ENCODE data around the gene C1QTNF12.

C1QTNF12 gene

GRCh38 chr1:1241588-1242219 is 4.8 kb downstream of the C1QTNF12 start:
- Mint-ChIP-seq H3K36me3 (no peaks in the 10 kb centered on the region), H3K9me3 (no peaks in the 10 kb centered on the region), H3K4me3 (no peak overlapping the region), H3K27ac (no peak overlapping the region), H3K4me1 (no peaks in the 10 kb centered on the region)
- ATAC-seq: no peak
- no peak for DNase-seq (ENCODE audit: low spot score in 2 of 2)

- H3K9me3 Mint-ChIP-seq: no peaks in the 10 kb centered on the region
- H3K27ac Mint-ChIP-seq: no peak overlapping the region
- H3K4me1 Mint-ChIP-seq: no peaks in the 10 kb centered on the region
- H3K36me3 Mint-ChIP-seq: no peaks in the 10 kb centered on the region
- ATAC-seq (no peak), DNase-seq (ENCODE audit: low spot score in 2 of 2) (no peak)
- H3K4me3 Mint-ChIP-seq: no peak overlapping the region
Measured at GRCh38 chr1:1240822-1241587, 5.5 kb downstream of the C1QTNF12 start.

GRCh38 chr1:1240348-1240732 is 6.2 kb downstream of the C1QTNF12 start:
- Mint-ChIP-seq H3K9me3 (no peaks in the 10 kb centered on the region), H3K36me3 (no peaks in the 10 kb centered on the region), H3K4me3 (no peak overlapping the region), H3K27ac (no peak overlapping the region), H3K4me1 (no peaks in the 10 kb centered on the region)
- ATAC-seq: no peak
- no peak for DNase-seq (ENCODE audit: low spot score in 2 of 2)

- Mint-ChIP-seq H3K27ac (no peak overlapping the region), H3K9me3 (no peaks in the 10 kb centered on the region), H3K4me1 (no peaks in the 10 kb centered on the region), H3K4me3 (no peak overlapping the region), H3K36me3 (peaks cover 4% of the 10 kb centered on the region)
- ATAC-seq (no peak), DNase-seq (ENCODE audit: low spot score in 2 of 2) (peak in 1 of 2 donors; percentile 49)
Measured at GRCh38 chr1:1239614-1240347, 6.7 kb downstream of the C1QTNF12 start.

- H3K27ac Mint-ChIP-seq: no peak overlapping the region
- DNase-seq (ENCODE audit: low spot score in 2 of 2) (no peak), ATAC-seq (no peak)
- H3K36me3 Mint-ChIP-seq: peaks cover 10% of the 10 kb centered on the region
- no peaks in the 10 kb centered on the region for H3K9me3 Mint-ChIP-seq
- no peak overlapping the region for H3K4me3 Mint-ChIP-seq
- peaks cover 6% of the 10 kb centered on the region for H3K4me1 Mint-ChIP-seq
Measured at GRCh38 chr1:1239227-1239613, 7.3 kb downstream of the C1QTNF12 start.

- DNase-seq (ENCODE audit: low spot score in 2 of 2) (no peak), ATAC-seq (no peak)
- Mint-ChIP-seq H3K9me3 (no peaks in the 10 kb centered on the region), H3K36me3 (peaks cover 15% of the 10 kb centered on the region), H3K4me3 (no peak overlapping the region), H3K4me1 (peaks cover 10% of the 10 kb centered on the region), H3K27ac (no peak overlapping the region)
Measured at GRCh38 chr1:1238702-1239178, 7.8 kb downstream of the C1QTNF12 start.

- ATAC-seq: peak; percentile 9
- peak in 1 of 2 donors; percentile 52 for DNase-seq (ENCODE audit: low spot score in 2 of 2)
- no peaks in the 10 kb centered on the region for H3K9me3 Mint-ChIP-seq
- H3K4me3 Mint-ChIP-seq: no peak overlapping the region
- H3K4me1 Mint-ChIP-seq: peaks cover 16% of the 10 kb centered on the region
- H3K36me3 Mint-ChIP-seq: peaks cover 20% of the 10 kb centered on the region
- no peak overlapping the region for H3K27ac Mint-ChIP-seq
Measured at GRCh38 chr1:1237874-1238701, 8.4 kb downstream of the C1QTNF12 start.

GRCh38 chr1:1236945-1237873 is 9.3 kb downstream of the C1QTNF12 start:
- peaks cover 16% of the 10 kb centered on the region for H3K4me1 Mint-ChIP-seq
- ATAC-seq (no peak), DNase-seq (ENCODE audit: low spot score in 2 of 2) (no peak)
- no peak overlapping the region for H3K4me3 Mint-ChIP-seq
- no peaks in the 10 kb centered on the region for H3K9me3 Mint-ChIP-seq
- no peak overlapping the region for H3K27ac Mint-ChIP-seq
- H3K36me3 Mint-ChIP-seq: peaks cover 20% of the 10 kb centered on the region

- DNase-seq (ENCODE audit: low spot score in 2 of 2) (no peak), ATAC-seq (no peak)
- Mint-ChIP-seq H3K4me3 (no peak overlapping the region), H3K9me3 (no peaks in the 10 kb centered on the region), H3K27ac (no peak overlapping the region), H3K4me1 (peaks cover 16% of the 10 kb centered on the region), H3K36me3 (peaks cover 24% of the 10 kb centered on the region)
Measured at GRCh38 chr1:1236176-1236763, 10.3 kb downstream of the C1QTNF12 start.

GRCh38 chr1:1235016-1235744 is 11.3 kb downstream of the C1QTNF12 start:
- H3K4me3 Mint-ChIP-seq: peak overlapping the region; percentile 61
- H3K27ac Mint-ChIP-seq: no peak overlapping the region
- peaks cover 24% of the 10 kb centered on the region for H3K4me1 Mint-ChIP-seq
- ATAC-seq (no peak), DNase-seq (ENCODE audit: low spot score in 2 of 2) (no peak)
- peaks cover 35% of the 10 kb centered on the region for H3K36me3 Mint-ChIP-seq
- H3K9me3 Mint-ChIP-seq: no peaks in the 10 kb centered on the region

GRCh38 chr1:1234180-1234808 is 12.2 kb downstream of the C1QTNF12 start:
- H3K9me3 Mint-ChIP-seq: no peaks in the 10 kb centered on the region
- peak overlapping the region; percentile 61 for H3K4me3 Mint-ChIP-seq
- H3K27ac Mint-ChIP-seq: no peak overlapping the region
- no peak for DNase-seq (ENCODE audit: low spot score in 2 of 2)
- no peak for ATAC-seq
- H3K36me3 Mint-ChIP-seq: peaks cover 44% of the 10 kb centered on the region
- H3K4me1 Mint-ChIP-seq: peaks cover 33% of the 10 kb centered on the region

- Mint-ChIP-seq H3K36me3 (peaks cover 51% of the 10 kb centered on the region), H3K4me1 (peaks cover 35% of the 10 kb centered on the region), H3K9me3 (no peaks in the 10 kb centered on the region), H3K27ac (peak overlapping the region; percentile 74), H3K4me3 (peak overlapping the region; percentile 61)
- ATAC-seq: no peak
- DNase-seq (ENCODE audit: low spot score in 2 of 2): no peak
Measured at GRCh38 chr1:1233567-1233892, 13.0 kb downstream of the C1QTNF12 start.
